ENCODE results near the gene UBE4A. TPM values are rescaled to one million over a fixed set of nuclear protein-coding genes. Genes with fewer than 3 reads are reported as not detected.

Gene UBE4A
- total RNA-seq, 1 donor from 2014 or later: 32.0 TPM

DNA sequence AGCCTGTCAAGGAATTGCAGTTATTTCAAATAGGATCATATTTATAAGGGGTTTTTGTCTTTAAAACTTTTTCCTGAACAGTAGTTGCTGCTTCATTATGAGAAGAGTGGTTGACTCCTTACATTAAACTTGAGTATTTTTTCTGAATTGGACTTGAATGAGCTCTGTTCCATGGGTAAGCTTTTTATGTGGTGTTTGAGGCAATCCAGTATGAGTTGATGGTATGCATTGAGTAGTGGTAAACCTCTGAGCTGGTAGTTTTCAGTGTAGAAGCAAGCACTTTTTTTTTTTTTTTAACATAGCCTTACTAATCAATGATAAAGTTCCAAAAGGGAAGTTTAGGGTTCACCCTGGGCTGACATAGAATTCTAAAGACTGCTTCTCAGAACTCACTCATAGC lies 80.2 kb downstream of the UBE4A start:
- no peaks in the 10 kb centered on the region for H3K9me3 Mint-ChIP-seq (ENCODE audit: unreplicated experiment)

DNA sequence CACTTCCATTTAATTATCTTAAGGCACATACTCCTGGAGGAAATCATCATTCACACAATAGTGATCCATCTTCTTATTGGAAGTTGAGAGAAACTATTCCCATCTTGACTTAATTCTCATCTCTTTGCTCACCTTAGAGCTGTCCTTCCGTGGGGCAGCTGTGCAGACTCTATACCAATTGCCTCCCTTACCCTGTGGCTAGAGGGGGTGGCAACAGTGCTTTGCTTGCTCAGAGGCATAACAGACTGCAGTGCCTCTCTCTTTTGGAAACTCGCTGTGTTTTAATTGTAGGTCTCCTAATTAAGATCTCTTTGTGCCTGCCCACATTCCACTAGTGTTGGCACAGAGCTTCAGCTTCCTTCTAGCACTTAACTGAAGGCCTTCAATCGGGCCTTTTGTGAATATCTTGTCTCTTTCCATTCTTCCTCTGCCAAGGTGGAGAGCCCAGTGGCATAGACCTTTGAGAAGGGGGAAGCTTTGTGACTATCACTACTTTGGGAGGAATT lies 82.4 kb downstream of the UBE4A start:
- H3K4me1 Mint-ChIP-seq (ENCODE audit: unreplicated experiment): peaks cover 51% of the 10 kb centered on the region
- H3K36me3 Mint-ChIP-seq (ENCODE audit: low read depth, unreplicated experiment): peaks cover 3% of the 10 kb centered on the region
- TF ChIP-seq, protein P1, sequence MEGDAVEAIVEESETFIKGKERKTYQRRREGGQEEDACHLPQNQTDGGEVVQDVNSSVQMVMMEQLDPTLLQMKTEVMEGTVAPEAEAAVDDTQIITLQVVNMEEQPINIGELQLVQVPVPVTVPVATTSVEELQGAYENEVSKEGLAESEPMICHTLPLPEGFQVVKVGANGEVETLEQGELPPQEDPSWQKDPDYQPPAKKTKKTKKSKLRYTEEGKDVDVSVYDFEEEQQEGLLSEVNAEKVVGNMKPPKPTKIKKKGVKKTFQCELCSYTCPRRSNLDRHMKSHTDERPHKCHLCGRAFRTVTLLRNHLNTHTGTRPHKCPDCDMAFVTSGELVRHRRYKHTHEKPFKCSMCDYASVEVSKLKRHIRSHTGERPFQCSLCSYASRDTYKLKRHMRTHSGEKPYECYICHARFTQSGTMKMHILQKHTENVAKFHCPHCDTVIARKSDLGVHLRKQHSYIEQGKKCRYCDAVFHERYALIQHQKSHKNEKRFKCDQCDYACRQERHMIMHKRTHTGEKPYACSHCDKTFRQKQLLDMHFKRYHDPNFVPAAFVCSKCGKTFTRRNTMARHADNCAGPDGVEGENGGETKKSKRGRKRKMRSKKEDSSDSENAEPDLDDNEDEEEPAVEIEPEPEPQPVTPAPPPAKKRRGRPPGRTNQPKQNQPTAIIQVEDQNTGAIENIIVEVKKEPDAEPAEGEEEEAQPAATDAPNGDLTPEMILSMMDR (IDR thresholded peaks at IDR 0.05; ENCODE audit: unreplicated experiment): no peak
- DNase-seq (ENCODE audit: low spot score): no peak
- no peak overlapping the region for H3K27ac Mint-ChIP-seq (ENCODE audit: unreplicated experiment)
- H3K4me3 Mint-ChIP-seq (ENCODE audit: unreplicated experiment): peak overlapping the region; percentile 6
- H3K27me3 Mint-ChIP-seq (ENCODE audit: unreplicated experiment): peaks cover 2% of the 10 kb centered on the region
- H3K9me3 Mint-ChIP-seq (ENCODE audit: unreplicated experiment): no peaks in the 10 kb centered on the region

More for the DNA sequence above, 80.2 kb downstream of the UBE4A start:
- no peaks in the 10 kb centered on the region for H3K36me3 Mint-ChIP-seq (ENCODE audit: low read depth, unreplicated experiment)
- H3K4me3 Mint-ChIP-seq (ENCODE audit: unreplicated experiment): peak overlapping the region; percentile 79
- peaks cover 46% of the 10 kb centered on the region for H3K4me1 Mint-ChIP-seq (ENCODE audit: unreplicated experiment)
- TF ChIP-seq, protein P1 (IDR thresholded peaks at IDR 0.05; ENCODE audit: unreplicated experiment): no peak
- peaks cover 2% of the 10 kb centered on the region for H3K27me3 Mint-ChIP-seq (ENCODE audit: unreplicated experiment)
- H3K27ac Mint-ChIP-seq (ENCODE audit: unreplicated experiment): peak overlapping the region; percentile 20
- no peak for DNase-seq (ENCODE audit: low spot score)

DNA sequence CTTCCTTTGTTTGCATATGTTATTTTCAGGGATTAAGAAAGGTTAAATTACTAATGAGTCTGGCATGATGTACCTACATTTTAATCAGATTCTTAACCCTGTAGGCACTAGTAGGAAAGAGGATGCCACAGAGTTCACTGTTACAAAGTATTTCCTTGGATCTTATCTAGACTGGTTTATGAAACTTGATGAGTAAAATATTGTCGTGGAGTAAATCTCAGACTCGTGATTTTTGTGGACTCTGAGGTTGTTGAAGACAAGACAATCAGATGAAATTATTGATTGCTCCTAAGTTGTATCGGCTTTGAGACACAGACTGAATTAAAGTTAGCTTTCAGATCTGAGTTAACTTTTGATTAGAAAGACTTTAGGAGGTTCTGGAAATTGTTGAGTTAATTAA lies 82.9 kb downstream of the UBE4A start:
- TF ChIP-seq, protein P1 (IDR thresholded peaks at IDR 0.05; ENCODE audit: unreplicated experiment): no peak
- peaks cover 3% of the 10 kb centered on the region for H3K36me3 Mint-ChIP-seq (ENCODE audit: low read depth, unreplicated experiment)
- H3K4me1 Mint-ChIP-seq (ENCODE audit: unreplicated experiment): peaks cover 51% of the 10 kb centered on the region
- no peak overlapping the region for H3K4me3 Mint-ChIP-seq (ENCODE audit: unreplicated experiment)
- no peak for DNase-seq (ENCODE audit: low spot score)
- H3K27me3 Mint-ChIP-seq (ENCODE audit: unreplicated experiment): peaks cover 2% of the 10 kb centered on the region
- H3K27ac Mint-ChIP-seq (ENCODE audit: unreplicated experiment): no peak overlapping the region
- no peaks in the 10 kb centered on the region for H3K9me3 Mint-ChIP-seq (ENCODE audit: unreplicated experiment)

DNA sequence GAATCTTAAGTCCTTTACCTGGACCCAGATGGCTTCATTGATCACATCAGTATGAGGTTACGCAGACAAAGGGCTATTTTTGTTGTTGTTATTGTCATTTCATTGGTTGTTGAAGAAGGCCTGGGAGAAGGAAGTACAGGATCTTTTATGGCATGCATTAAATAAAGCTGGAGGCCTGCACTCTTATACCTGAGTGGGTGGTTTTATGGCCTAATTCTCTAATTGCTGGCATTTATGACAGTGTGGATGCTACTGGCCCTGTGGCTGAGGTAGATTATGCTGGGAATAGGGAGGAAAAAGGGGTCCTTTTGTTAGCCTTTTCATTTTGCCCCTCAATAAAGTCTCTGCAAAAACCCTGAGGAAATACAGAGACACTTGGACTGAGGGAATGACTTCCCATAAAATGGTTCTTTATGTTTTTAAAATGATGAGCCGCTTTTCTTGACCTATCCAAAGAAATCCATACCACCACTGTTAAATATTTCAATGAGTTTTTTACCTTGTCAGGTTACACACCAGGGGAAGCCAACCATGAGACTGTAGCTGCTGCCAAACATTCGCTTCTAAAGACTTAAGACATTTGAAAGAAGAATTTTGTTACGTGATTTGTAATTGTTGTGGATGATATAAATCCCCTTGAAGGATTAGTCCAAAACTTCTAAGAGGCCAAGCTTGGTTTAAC lies 83.6 kb downstream of the UBE4A start:
- Mint-ChIP-seq H3K4me1 (ENCODE audit: unreplicated experiment) (peaks cover 48% of the 10 kb centered on the region), H3K27ac (ENCODE audit: unreplicated experiment) (no peak overlapping the region), H3K9me3 (ENCODE audit: unreplicated experiment) (no peaks in the 10 kb centered on the region), H3K36me3 (ENCODE audit: low read depth, unreplicated experiment) (peaks cover 3% of the 10 kb centered on the region), H3K27me3 (ENCODE audit: unreplicated experiment) (no peaks in the 10 kb centered on the region), H3K4me3 (ENCODE audit: unreplicated experiment) (no peak overlapping the region)
- TF ChIP-seq, protein P1 (IDR thresholded peaks at IDR 0.05; ENCODE audit: unreplicated experiment): no peak
- DNase-seq (ENCODE audit: low spot score): no peak

DNA sequence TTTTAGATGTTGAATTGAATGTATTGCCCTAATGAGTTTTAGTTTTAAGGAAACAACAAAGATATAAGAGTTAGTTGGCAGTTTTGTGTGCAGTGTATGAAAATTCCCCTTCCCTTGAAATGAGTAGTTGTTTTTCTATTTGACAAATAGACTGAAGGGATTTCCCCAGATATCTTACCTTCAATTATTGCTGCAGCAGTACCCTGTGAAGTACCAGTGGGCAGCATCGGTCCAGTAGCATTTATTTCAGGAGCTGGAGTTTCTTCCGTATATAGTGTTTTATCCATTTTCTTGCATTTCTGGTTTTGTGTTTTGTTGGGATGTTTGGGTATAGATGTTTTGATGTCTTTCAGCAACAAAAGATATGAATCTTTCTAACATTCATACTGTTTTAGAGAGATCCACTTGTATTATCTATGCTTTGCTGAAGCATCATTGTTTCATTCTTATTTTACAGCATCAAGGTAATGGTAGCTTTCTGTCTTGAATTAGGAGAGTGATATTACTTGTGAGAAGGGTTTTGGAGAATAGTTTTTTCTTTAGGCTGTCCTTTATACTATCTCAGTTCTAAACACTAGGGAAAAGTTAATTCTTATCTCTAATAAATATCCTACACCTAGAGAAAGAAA lies 84.3 kb downstream of the UBE4A start:
- TF ChIP-seq, protein P1 (IDR thresholded peaks at IDR 0.05; ENCODE audit: unreplicated experiment): no peak
- no peak overlapping the region for H3K27ac Mint-ChIP-seq (ENCODE audit: unreplicated experiment)
- peaks cover 3% of the 10 kb centered on the region for H3K36me3 Mint-ChIP-seq (ENCODE audit: low read depth, unreplicated experiment)
- no peak for DNase-seq (ENCODE audit: low spot score)
- no peak overlapping the region for H3K4me3 Mint-ChIP-seq (ENCODE audit: unreplicated experiment)
- H3K27me3 Mint-ChIP-seq (ENCODE audit: unreplicated experiment): no peaks in the 10 kb centered on the region
- H3K4me1 Mint-ChIP-seq (ENCODE audit: unreplicated experiment): peaks cover 47% of the 10 kb centered on the region
- H3K9me3 Mint-ChIP-seq (ENCODE audit: unreplicated experiment): no peaks in the 10 kb centered on the region

All from endothelial cell (in vitro differentiated cells).